NCI-H2081 treated with DMSO at 0.1 percent for 48 hours (cell line): Measurements from ENCODE around the gene PMPCA.

Experiments
- DNase-seq: peaks from one replicate; lab custom pipeline; 2025; lab: John Stamatoyannopoulos, UW

Gene PMPCA

DNA sequence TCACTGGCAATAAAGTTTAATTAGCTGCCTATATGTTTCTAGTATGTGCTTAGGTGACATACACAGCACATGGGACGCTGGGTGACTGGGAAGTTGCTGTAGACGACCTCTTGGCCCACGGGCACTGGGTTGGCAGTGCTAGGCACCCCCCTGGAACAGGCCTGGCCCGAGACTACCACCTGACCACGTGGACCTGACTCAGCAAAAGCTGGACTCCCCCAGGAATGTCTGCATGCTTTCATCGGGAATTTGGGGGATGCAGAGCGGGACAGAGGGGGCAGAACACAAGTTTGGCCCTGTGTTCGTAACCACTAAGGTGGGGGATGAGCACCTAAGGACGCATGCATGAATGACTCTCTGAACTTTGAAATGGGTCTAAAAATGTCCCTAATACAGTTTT is 45.8 kb downstream of the PMPCA start:
- no peak for DNase-seq

DNA sequence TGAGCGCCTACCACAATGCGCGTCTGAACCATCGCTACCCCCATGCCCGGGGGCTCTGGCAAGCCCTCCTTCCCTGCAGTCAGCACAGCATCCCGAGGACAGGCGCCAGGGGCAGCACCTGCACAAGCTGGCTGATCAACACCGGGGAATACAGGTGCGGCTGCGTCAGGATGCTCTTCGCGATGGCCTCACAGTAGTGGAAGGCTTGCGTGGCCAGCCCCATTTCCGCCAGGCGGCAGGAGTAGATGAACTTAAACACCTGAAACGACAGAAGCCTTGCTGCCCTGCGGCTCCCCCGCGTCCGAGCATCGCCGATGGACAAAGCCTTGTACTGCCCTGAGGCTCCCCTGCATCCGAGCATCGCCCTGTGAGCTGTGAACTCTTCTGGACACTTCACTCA is 46.9 kb downstream of the PMPCA start:
- no peak for DNase-seq

DNA sequence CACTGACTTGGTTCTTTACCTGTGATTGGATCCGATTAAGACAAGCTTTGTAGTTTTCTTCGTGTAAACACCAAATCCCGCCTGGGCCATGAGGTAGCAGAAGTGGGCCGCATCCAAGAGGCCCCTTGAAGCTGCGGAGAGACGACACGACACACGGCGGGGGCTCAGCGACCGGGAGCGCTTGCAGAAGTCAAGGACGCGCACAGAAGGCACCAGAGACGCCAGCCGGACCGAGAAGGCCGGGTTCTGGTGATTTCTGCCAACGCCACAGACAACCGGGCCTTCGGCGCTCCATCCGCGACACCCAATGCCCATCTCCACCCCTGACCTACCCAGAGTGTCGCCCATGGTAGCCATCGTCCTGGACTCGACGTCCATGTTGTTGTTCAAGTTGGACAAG is 49.0 kb downstream of the PMPCA start:
- DNase-seq, result no peak

DNA sequence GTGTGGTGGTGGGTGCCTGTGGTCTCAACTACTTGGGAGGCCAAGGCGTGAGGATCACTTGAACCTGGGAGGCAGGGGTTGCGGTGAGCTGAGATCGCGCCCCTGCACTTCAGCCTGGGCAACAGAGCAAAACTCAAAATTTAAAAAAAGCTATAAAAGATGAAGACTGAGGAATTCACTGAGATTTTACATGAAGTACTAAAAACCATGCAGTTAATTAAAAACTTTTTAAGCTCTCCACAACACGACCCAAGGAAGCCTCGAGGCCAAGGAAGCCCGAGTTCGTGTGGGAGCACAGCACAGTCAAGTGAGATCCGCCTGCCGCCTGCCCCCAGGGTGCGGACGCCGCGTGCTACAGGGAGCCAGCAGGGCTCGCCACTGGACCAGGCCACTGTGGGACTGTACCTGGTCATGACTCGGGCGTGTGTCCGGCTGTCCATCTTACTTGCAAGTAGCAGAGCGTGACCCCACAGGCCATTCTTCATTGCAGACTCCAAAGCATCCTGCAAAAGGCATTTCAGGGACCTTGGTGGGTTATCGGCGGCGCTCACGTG is 50.4 kb downstream of the PMPCA start:
- DNase-seq, result no peak

DNA sequence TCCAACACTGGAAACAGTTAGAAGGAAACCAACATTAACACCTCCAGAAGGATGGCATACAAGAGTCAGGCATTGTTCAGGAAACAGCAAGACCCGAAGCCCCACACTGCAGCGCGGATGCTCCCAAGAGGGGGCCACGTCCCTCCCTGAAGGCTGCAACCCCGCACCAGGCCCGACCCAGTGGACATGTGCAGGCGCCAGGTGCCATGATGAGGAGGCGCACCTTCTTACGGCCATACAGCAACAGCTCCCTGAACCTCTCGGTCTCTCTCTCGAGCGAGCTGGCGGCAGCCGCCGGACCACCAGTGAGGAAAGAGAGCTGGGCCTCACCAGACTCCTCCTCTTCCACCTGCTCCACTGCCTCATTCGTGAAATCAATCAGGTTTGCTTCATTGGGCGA is 52.2 kb downstream of the PMPCA start:
- DNase-seq, result no peak

DNA sequence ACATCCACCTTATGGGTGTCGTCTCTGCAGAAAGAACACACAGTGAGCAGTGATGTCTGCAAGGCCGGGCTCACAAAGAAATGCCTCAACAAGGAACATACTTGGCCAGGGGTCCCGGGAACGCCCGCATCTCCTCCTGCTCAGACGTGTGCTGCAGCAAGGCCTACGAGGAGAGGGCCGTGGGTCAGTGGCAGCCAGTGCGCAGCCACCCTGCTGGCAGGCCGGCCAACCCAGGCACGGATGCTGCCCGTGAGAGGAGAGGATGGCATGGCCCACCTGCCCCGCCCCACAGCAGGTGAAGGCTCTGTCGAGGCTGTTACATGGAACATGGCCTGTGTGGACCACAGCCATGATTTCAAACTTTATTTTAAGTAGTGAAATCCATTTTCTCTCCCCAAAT is 53.1 kb downstream of the PMPCA start:
- DNase-seq, result no peak

DNA sequence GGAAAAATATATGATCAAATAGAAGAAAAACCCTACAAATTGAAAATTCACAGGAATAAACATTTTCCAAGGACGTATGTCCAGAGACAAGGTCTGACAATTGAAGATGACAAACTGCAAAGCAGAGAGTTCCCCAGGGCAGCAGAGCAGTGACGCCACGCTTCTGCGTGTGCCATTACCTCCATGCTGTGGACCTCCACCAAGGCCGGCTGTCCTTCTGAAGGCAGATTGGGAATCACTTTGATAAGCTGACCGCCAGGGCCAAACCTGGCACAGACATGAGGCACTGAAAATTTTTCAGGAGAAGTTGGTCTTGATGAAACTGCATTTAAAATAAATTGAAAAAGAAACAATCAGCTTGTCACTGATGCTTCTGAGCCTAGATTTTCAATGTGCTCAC is 53.8 kb downstream of the PMPCA start:
- no peak for DNase-seq

DNA sequence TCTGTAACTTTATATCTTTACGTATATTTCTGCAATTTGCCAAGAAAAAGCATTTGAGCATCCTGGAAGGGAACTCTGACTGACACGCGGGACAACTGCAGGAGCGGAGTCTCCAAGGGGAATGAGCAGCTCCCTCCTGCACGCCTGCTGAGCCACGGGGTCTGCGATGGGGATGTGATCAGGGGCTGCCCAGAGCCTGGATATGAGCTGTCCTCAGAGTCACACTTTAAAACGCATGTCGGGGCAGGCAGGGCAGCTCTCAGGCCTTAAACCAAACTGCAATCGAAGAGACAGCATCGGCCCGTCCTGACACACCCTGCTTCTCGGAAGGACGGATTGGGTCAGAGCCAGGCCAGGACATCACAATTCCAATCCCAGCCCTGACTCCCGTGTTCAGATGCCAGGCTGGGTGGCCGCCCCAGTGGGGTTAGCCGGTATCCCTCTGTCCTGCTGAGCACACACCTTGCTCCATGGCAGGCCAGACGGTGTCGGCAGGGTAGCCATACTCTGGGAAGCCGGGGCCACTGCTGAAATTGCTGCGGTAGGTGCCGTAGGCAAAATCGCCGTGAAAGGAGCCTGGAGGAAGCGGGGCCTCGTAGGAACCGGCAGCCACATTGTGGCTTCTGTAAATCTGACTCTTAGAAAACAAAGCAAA is 55.2 kb downstream of the PMPCA start:
- DNase-seq, result no peak

DNA sequence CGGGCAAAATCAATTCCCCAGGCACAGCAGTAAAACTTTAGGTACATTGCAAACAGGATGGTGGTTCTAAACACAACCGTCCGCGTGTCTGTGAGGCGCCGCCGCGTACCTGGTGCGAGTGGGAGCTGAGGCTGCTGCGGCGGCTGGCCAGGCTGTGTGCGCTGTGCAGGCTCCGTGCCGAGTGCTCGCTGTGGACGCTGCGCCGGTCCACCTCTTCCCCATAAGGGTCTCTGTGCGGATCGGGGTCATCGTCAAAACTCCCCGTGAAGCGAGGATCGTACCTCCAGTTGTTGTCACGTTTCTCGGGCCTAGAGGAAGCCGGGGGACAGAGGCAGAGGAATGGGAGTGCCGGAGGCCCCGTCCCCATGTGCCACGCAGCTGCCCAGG is 55.7 kb downstream of the PMPCA start:
- no peak for DNase-seq

DNA sequence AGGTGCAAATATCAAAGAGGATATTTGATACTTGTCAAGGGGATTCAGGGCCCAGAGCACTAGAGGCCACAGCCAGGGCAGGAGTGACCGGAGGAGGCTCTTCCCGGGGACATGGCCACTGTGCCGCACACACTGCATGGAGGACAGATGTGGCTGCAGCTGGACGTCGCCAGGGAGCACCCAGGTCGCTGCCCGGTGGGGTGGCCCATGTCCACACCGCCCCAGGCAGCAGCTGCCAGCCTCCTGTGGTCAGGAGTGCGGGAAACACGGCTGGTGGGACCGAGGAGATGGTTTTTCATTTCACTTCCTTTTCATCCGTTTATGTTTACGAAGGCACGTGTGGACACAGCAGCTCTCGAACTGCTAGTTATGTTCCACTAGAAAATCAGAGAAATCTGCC is 57.3 kb downstream of the PMPCA start:
- no peak for DNase-seq

DNA sequence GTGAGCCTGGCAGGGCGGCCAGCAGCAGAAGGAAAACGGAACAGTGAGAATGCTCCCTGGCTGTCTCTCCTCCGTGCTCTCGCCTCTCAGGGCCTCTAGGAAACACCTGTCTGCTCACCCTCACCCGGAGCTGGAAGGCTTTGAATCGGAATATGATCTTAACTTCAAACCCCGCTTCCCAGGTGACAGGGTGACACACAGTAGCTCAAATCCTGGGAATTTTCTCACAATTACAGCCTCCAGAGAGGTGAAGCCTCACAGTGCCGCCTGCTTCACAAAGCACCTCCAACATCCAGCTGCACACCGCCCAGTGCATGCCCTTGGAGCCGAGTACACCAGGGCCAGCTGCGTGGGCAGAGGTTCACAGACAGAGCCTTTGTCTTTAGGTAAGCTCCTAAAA is 59.9 kb downstream of the PMPCA start:
- no peak for DNase-seq

DNA sequence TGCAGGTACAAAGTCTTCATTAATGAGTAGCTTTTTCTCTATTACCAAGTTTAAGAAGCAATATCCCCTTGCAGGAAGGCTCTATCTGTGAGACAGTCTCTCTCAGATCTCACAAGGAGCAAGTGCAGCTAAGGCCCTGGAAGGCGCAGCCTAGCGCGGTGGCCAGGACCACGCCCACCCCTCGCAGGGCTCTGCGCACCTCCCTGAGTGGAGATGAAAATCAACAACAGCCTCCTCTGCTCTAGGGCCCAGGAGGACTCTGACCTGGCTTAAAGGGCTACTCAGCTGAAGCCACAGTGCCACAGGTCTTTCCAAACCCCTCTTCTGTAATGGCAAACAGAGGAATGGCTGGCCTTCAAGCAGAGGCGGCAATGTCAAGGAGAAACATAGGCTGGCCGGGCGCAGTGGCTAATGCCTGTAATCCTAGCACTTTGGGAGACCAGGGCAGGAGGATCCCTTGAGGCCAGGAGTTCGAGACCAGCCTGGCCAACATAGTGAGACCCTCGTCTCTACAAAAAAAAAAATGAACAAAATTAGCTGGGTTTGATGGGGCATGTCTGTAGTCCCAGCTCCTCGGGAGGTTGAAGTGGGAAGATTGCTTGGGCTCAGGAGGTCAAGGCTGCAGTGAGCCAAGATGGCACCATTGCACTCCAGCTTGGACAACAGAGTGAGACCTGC is 60.5 kb downstream of the PMPCA start:
- DNase-seq, result no peak

DNA sequence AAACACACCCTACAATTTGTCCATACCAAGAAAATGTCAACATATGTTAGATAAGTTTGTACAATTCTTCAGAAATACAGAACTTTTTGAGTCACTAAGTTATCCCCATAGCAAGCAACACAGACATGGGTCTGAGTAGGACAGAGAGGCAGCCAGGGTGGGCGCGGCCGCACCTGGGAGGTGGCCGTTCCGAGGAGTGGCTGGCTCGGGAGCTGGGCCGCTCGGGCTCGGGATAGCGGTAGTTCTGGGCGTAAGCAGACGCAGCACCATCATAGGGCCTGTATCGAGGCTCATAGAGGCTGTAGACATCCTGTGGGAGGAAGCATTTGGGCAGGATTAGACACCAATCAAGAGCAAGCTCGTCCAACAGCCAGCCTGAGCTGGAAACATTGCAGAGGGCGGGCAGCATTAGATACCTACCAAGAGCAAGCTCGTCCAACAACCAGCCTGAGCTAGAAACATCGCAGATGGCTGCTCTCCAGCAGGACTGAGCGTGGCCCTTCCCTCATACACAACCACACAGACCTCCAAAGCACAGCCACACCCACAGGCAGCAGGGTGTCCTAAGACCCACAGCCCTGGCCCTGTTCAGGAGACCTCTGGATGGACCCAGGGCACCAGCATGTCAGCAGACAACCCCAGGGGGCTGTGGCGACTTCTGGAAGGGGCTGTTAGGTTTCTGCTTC is 61.5 kb downstream of the PMPCA start:
- no peak for DNase-seq

DNA sequence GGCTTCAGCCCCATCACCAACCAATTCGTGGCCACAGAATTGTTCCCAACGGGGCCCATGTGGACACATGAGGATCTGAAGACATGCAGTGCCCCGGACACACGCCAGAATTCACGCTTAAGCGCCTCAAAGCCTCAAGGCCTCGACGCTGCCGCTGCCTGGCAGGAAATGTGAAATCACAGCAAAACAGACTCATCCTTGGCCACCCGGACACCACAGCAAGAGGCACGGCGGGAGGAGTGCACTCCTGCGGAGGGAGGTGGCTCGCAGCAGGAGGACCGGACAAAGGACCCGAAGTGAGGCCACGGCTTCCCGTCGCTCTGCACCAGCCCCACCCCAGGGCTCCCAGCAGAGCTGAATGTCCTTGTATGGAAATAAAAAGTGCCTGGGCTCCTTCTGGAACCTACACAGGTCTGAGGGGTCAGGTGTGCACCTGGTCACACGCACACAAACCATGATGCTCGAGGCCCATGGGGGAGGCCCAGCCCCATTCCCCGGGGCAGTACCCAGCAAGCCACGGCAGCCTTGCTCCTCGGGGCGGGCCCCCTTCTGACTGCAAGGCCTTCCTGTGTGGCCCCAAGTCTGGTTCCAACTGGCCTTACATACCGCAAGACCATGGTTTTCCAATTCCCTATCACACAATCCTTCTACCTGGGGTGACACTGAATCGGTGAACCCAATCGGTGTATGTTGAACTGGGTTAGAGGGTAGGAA is 62.3 kb downstream of the PMPCA start:
- no peak for DNase-seq

DNA sequence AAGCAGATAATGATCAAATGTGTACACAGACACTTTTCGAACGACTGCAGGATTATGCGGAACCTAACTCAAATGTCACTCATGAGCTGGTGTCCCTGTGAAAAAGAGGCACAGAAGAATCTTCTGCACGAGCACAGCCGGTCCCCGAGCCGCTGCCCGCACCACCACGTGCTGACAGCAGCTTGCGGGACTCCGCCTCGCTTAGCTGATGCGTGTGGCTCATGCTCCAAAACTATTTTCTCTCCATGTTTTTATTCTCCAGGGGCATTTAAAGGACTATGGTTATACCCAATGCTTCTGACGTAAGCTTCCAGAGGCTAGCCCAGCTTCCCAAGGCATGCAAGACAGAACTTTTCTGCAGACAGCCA is 62.9 kb downstream of the PMPCA start:
- DNase-seq, result no peak
